Measurements from ENCODE around the gene SLC18B1. TPM values are rescaled to one million over a fixed set of nuclear protein-coding genes. Genes with fewer than 3 reads are reported as not detected.

SLC18B1 gene
- total and polyA plus RNA-seq, 10 of the 15 experiments (the other 5 are each of a cell fraction or from before 2014, with no cell fraction given), result 3.5 to 11.8 (median 7.1) TPM

- TF ChIP-seq CHD4 (IDR thresholded peaks at IDR 0.05) (no peak), ZBTB33 (IDR thresholded peaks at IDR 0.05) (no peak), IKZF2 (IDR thresholded peaks at IDR 0.05) (no peak), CEBPB (IDR thresholded peaks at IDR 0.05; ENCODE audit: borderline replicate concordance in 1 of 2, low read depth in 2 of 2, low read length in 2 of 2) (no peak), ASH2L (IDR thresholded peaks at IDR 0.05; ENCODE audit: borderline replicate concordance, low read depth) (no peak), SP1 (IDR thresholded peaks at IDR 0.05; ENCODE audit: low read depth, low read length) (no peak)
- H2AFZ ChIP-seq (ENCODE audit: control insufficient read depth, low read depth, low read length), result no peak overlapping the region
- in situ Hi-C loops (cut with MboI) (no loop called here), intact Hi-C loops (cut with micrococcal nuclease; ENCODE audit: unreplicated experiment) (loop anchor here (5.0 kb wide), 1 partner anchor 252 kb away; the partner anchor contains the start of gene STX7)
- H3K36me3 ChIP-seq (ENCODE audit: control insufficient read depth in 2 of 2, insufficient read depth in 2 of 2, low read length in 1 of 2), result no peaks in the 10 kb centered on the region
- ChIA-PET CTCF (interaction anchor here (0.8 to 8.7 kb wide), 12 partner anchors 9 to 484 kb away, joined by 3 to 141 read pairs (median 4); partner anchors contain the start of gene SLC18B1), POLR2A (interaction anchor here (2.4 kb wide), 1 partner anchor 15 kb away, joined by 10 read pairs; no protein-coding TSS in a partner anchor), RAD21 (ENCODE audit: unreplicated experiment) (interaction anchor here (0.9 to 5.0 kb wide), 5 partner anchors 11 to 484 kb away, joined by 3 to 25 read pairs (median 3); no protein-coding TSS in a partner anchor), SMC1A (ENCODE audit: uncharacterized antibody, unreplicated experiment) (interaction anchor here (0.7 to 8.3 kb wide), 13 partner anchors 9 to 221 kb away, joined by 3 to 100 read pairs (median 4); partner anchors contain the start of gene SLC18B1)
- H3K4me1 ChIP-seq (ENCODE audit: control insufficient read depth, insufficient read depth, low read length), result peaks cover 17% of the 10 kb centered on the region; the same call in 1 of the 2 replicates
- FAIRE-seq (no peak), ATAC-seq (no peak), DNase-seq (ENCODE audit: low read depth, low spot score) (no peak)
- H3K79me2 ChIP-seq (ENCODE audit: control insufficient read depth, insufficient read depth, low read length), result peaks cover 5% of the 10 kb centered on the region
- H3K4me2 ChIP-seq (ENCODE audit: control insufficient read depth, insufficient read depth), result no peak overlapping the region
- no peaks in the 10 kb centered on the region for H4K20me1 ChIP-seq (ENCODE audit: control insufficient read depth, insufficient read depth)
- H3K4me3 ChIP-seq, result no peak overlapping the region
- H3K9me3 ChIP-seq (replicated peaks; ENCODE audit: control insufficient read depth, insufficient read depth, low read length), result no peaks in the 10 kb centered on the region
- no peak overlapping the region for H3K27ac ChIP-seq (ENCODE audit: control insufficient read depth, insufficient read depth)
- BruUV-seq (replicated peaks), result no TSS peak
- no peak overlapping the region for H3K9ac ChIP-seq (ENCODE audit: control insufficient read depth, insufficient read depth, low read length)
- no peaks in the 10 kb centered on the region for H3K27me3 ChIP-seq (replicated peaks in 1 of 2; ENCODE audit: control insufficient read depth in 2 of 2, insufficient read depth in 2 of 2, low read length in 1 of 2)
Measured at GRCh38 chr6:132764370-132764769, 34.1 kb downstream of the SLC18B1 start.

Measured in GM12878 (cell line).